GM21825 (cell line): ENCODE data around the gene AMIGO3.

Experiments used
- ATAC-seq: cut with Tn5 transposase; IDR thresholded peaks from one replicate; pipeline ENCODE4 v1.9.1; 2021; ENCODE audit warnings: mild to moderate bottlenecking, moderate library complexity; ENCODE audit not compliant: unreplicated experiment

AMIGO3 gene

GRCh38 chr3:49725906-49726681 lies 6.6 kb upstream of the AMIGO3 start:
- ATAC-seq, result no peak

GRCh38 chr3:49724586-49724985 lies 5.1 kb upstream of the AMIGO3 start:
- no peak for ATAC-seq

- peak; percentile 70 for ATAC-seq
Observed at GRCh38 chr3:49723628-49724551, 4.4 kb upstream of the AMIGO3 start, which contains the start of gene GMPPB. Gene GMPPB, minus strand, starts transcription at chr3:49723951. Its CDS starts 225 bp downstream, at chr3:49723726.

- ATAC-seq, result no peak
Observed at GRCh38 chr3:49723296-49723627, 3.8 kb upstream of the AMIGO3 start.

- no peak for ATAC-seq
Observed at GRCh38 chr3:49722896-49723295, 3.4 kb upstream of the AMIGO3 start.

GRCh38 chr3:49721896-49722781 lies 2.7 kb upstream of the AMIGO3 start:
- ATAC-seq, result no peak

GRCh38 chr3:49721596-49721895 lies 2.1 kb upstream of the AMIGO3 start:
- ATAC-seq, result no peak

GRCh38 chr3:49720855-49721595 lies 1.5 kb upstream of the AMIGO3 start:
- no peak for ATAC-seq

GRCh38 chr3:49718858-49719213 lies 648 bp downstream of the AMIGO3 start:
- ATAC-seq, result no peak

- ATAC-seq, result no peak
Observed at GRCh38 chr3:49717959-49718857, 1.3 kb downstream of the AMIGO3 start.

GRCh38 chr3:49717211-49717958 lies 2.1 kb downstream of the AMIGO3 start:
- ATAC-seq, result no peak

GRCh38 chr3:49716691-49717210 lies 2.7 kb downstream of the AMIGO3 start:
- no peak for ATAC-seq

GRCh38 chr3:49716169-49716568 lies 3.3 kb downstream of the AMIGO3 start:
- ATAC-seq, result no peak

- ATAC-seq, result no peak
Observed at GRCh38 chr3:49715611-49716121, 3.8 kb downstream of the AMIGO3 start.

- ATAC-seq, result no peak
Observed at GRCh38 chr3:49714728-49715550, 4.5 kb downstream of the AMIGO3 start.

GRCh38 chr3:49713336-49714105 lies 6.0 kb downstream of the AMIGO3 start:
- ATAC-seq, result no peak
